Mesenchymal stem cell (in vitro differentiated cells and primary cell): ENCODE results near the gene AGAP6.
"Not testable (repeated sequence)": the region's sequence is repeated elsewhere in the genome, so short reads cannot be mapped to it uniquely, and the experiment has no call there.

ENCODE experiments used
- DNase-seq: peaks from one replicate; pipeline ENCODE4 v3.0.0-alpha.2; 2013
- H2AFZ ChIP-seq: one replicate; pipeline ENCODE4 v1.6.1; 2013; ENCODE audit warnings: low read depth, mild to moderate bottlenecking, control low read depth, inconsistent platforms, low read length, moderate library complexity
- H2AK5ac ChIP-seq: 2 replicates; pipeline ENCODE4 v1.6.1; 2013; ENCODE audit warnings: low read length, moderate library complexity, mild to moderate bottlenecking, inconsistent platforms; ENCODE audit not compliant: severe bottlenecking
- H2BK120ac ChIP-seq: one replicate; pipeline ENCODE4 v1.6.1; 2013; ENCODE audit warnings: low read depth, mild to moderate bottlenecking, inconsistent platforms, low read length, moderate library complexity
- H2BK12ac ChIP-seq, 2 experiments: one replicate each; pipeline ENCODE4 v1.6.1; 2013; ENCODE audit warnings: inconsistent platforms in 2 of 2, low read length in 2 of 2, mild to moderate bottlenecking in 2 of 2, moderate library complexity in 2 of 2, control low read depth in 1 of 2
- H2BK15ac ChIP-seq: one replicate; pipeline ENCODE4 v1.6.1; 2013; ENCODE audit warnings: mild to moderate bottlenecking, low read depth, inconsistent platforms; ENCODE audit not compliant: poor library complexity, severe bottlenecking
- H2BK5ac ChIP-seq: 2 replicates; pipeline ENCODE4 v1.6.1; 2013; ENCODE audit warnings: low read depth, mild to moderate bottlenecking, low read length, control low read depth, inconsistent platforms; ENCODE audit not compliant: poor library complexity, severe bottlenecking
- H3K14ac ChIP-seq, 2 experiments: one replicate each; pipeline ENCODE4 v1.6.1; 2013; ENCODE audit warnings: inconsistent platforms in 2 of 2, low read length in 2 of 2, control low read depth in 1 of 2, mild to moderate bottlenecking in 1 of 2, moderate library complexity in 1 of 2
- H3K18ac ChIP-seq, 2 experiments: one replicate each; pipeline ENCODE4 v1.6.1; 2013; ENCODE audit warnings: inconsistent platforms in 2 of 2, low read length in 2 of 2, control low read depth in 1 of 2, low read depth in 1 of 2, mild to moderate bottlenecking in 1 of 2
- H3K23ac ChIP-seq, 2 experiments: one replicate each; pipeline ENCODE4 v1.6.1; 2013; ENCODE audit warnings: inconsistent platforms in 2 of 2, low read length in 2 of 2, mild to moderate bottlenecking in 2 of 2, moderate library complexity in 2 of 2, control low read depth in 1 of 2
- H3K27ac ChIP-seq: 2 replicates; pipeline ENCODE4 v1.5.1; 2013; ENCODE audit warnings: mild to moderate bottlenecking, moderate library complexity, low read length, control low read depth, inconsistent platforms; ENCODE audit not compliant: poor library complexity, severe bottlenecking
- H3K27me3 ChIP-seq, 2 experiments: 2 replicates each; pipeline versions ENCODE4 v1.6.1 to v1.7.0; 2013; ENCODE audit warnings: low read length in 2 of 2, mild to moderate bottlenecking in 2 of 2, moderate library complexity in 2 of 2, control low read depth in 1 of 2, inconsistent platforms in 1 of 2; ENCODE audit not compliant: control insufficient read depth in 1 of 2, insufficient read depth in 1 of 2
- H3K36me3 ChIP-seq, 2 experiments: 2 replicates each; pipeline versions ENCODE4 v1.6.1 to v1.7.0; 2013; ENCODE audit warnings: low read length in 2 of 2, control low read depth in 1 of 2, inconsistent platforms in 1 of 2, low read depth in 1 of 2, mild to moderate bottlenecking in 1 of 2; ENCODE audit not compliant: insufficient read depth in 2 of 2, control insufficient read depth in 1 of 2
- H3K4ac ChIP-seq, 2 experiments: one replicate each; pipeline ENCODE4 v1.6.1; 2013; ENCODE audit warnings: inconsistent platforms in 2 of 2, low read length in 2 of 2, mild to moderate bottlenecking in 2 of 2, moderate library complexity in 2 of 2, control low read depth in 1 of 2, low read depth in 1 of 2
- H3K4me1 ChIP-seq: 2 replicates; pipeline ENCODE4 v1.6.1; 2013; ENCODE audit warnings: low read depth, low read length, control low read depth; ENCODE audit not compliant: control insufficient read depth, insufficient read depth
- H3K4me2 ChIP-seq: 2 replicates; pipeline ENCODE4 v1.6.1; 2013; ENCODE audit warnings: low read length, mild to moderate bottlenecking, inconsistent platforms; ENCODE audit not compliant: poor library complexity, severe bottlenecking
- H3K4me3 ChIP-seq, 2 experiments: 2 replicates each; pipeline versions ENCODE4 v1.5.1 to v1.7.0; 2013; ENCODE audit warnings: low read length in 2 of 2, mild to moderate bottlenecking in 2 of 2, control low read depth in 1 of 2, low read depth in 1 of 2; ENCODE audit not compliant: insufficient read depth in 1 of 2
- H3K79me1 ChIP-seq: replicated peaks from 2 replicates; pipeline ENCODE4 v1.6.1; 2013; ENCODE audit warnings: mild to moderate bottlenecking, control low read depth, low read length, inconsistent platforms; ENCODE audit not compliant: poor library complexity, severe bottlenecking
- H3K9ac ChIP-seq: 2 replicates; pipeline ENCODE4 v1.7.0; 2013; ENCODE audit warnings: mild to moderate bottlenecking, low read length, moderate library complexity
- H3K9me3 ChIP-seq: 2 replicates; pipeline ENCODE4 v1.7.0; 2013; ENCODE audit warnings: mild to moderate bottlenecking, low read length; ENCODE audit not compliant: control insufficient read depth
- H4K8ac ChIP-seq: one replicate; pipeline ENCODE4 v1.6.1; 2013; ENCODE audit warnings: inconsistent platforms, mild to moderate bottlenecking, low read length, moderate library complexity
- H4K91ac ChIP-seq: one replicate; pipeline ENCODE4 v1.6.1; 2013; ENCODE audit warnings: mild to moderate bottlenecking, low read length, inconsistent platforms
- WGBS: methylation state at CpG from one replicate; pipeline ENCODE4 v1.1.7; 2013; ENCODE audit warnings: mixed read lengths; 5-methylcytosine and 5-hydroxymethylcytosine counted together

Gene AGAP6

GRCh38 chr10:49970331-49970857 is 17.8 kb upstream of the AGAP6 start:
- WGBS = 100% methylated on average over 13 of the region's 37 CpGs

GRCh38 chr10:49971466-49971865 is 16.7 kb upstream of the AGAP6 start:
- not testable (repeated sequence) for H3K4ac ChIP-seq

More at GRCh38 chr10:49970331-49970857, 17.8 kb upstream of the AGAP6 start:
- H3K4me2 ChIP-seq, H2BK120ac ChIP-seq, H2BK15ac ChIP-seq, DNase-seq, H2AFZ ChIP-seq, H3K27ac ChIP-seq, H3K23ac ChIP-seq, H2BK12ac ChIP-seq, H4K8ac ChIP-seq, H2BK5ac ChIP-seq, H3K27me3 ChIP-seq, H2AK5ac ChIP-seq, H3K18ac ChIP-seq, H3K4ac ChIP-seq, H3K4me3 ChIP-seq, H3K36me3 ChIP-seq, H3K9me3 ChIP-seq, H3K79me1 ChIP-seq, H3K14ac ChIP-seq, H4K91ac ChIP-seq, H3K9ac ChIP-seq, H3K4me1 ChIP-seq: not testable (repeated sequence)

GRCh38 chr10:49972094-49972493 is 16.1 kb upstream of the AGAP6 start:
- not testable (repeated sequence) for H4K8ac ChIP-seq, H2AK5ac ChIP-seq, H3K36me3 ChIP-seq, H2BK120ac ChIP-seq, DNase-seq, H3K18ac ChIP-seq, H2BK12ac ChIP-seq, H3K23ac ChIP-seq, H3K4ac ChIP-seq, H3K4me2 ChIP-seq, H3K9me3 ChIP-seq, H3K14ac ChIP-seq, H2BK15ac ChIP-seq, H3K9ac ChIP-seq, H3K27me3 ChIP-seq, H2AFZ ChIP-seq, H2BK5ac ChIP-seq, H3K4me1 ChIP-seq, H3K4me3 ChIP-seq, H4K91ac ChIP-seq, H3K27ac ChIP-seq, H3K79me1 ChIP-seq
- WGBS = no CpG with 5 or more reads among the region's 3 CpGs

More at GRCh38 chr10:49971466-49971865, 16.7 kb upstream of the AGAP6 start:
- not testable (repeated sequence) for H3K36me3 ChIP-seq, H4K91ac ChIP-seq, H3K79me1 ChIP-seq, H3K14ac ChIP-seq, H3K27me3 ChIP-seq, H2BK120ac ChIP-seq, H3K9me3 ChIP-seq, H3K4me3 ChIP-seq, H2BK12ac ChIP-seq, H3K23ac ChIP-seq, H3K18ac ChIP-seq, H2BK15ac ChIP-seq, H3K9ac ChIP-seq, H2AK5ac ChIP-seq, H2AFZ ChIP-seq, DNase-seq, H3K4me1 ChIP-seq, H3K4me2 ChIP-seq, H4K8ac ChIP-seq, H3K27ac ChIP-seq, H2BK5ac ChIP-seq
- no CpG with 5 or more reads among the region's 2 CpGs for WGBS

DNA sequence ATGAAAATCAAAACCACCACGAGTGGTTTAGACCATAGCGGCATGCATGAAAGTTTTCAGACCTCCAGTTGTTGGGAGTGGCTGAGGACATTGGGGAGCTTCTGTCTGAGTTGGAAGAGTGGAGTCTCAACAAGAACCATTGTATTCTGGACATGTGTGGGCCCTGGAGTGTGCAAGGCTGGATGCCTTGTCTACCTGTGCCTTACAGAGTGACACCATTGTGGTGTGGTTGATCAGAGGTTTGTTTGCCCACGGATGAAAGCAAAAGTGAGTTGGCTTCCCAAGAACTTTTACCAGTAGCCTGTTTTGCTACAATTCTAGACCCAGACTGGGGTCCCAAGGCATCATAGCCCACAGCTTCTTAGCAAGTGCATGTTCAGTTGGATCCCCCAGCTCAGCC is 10.4 kb upstream of the AGAP6 start:
- not testable (repeated sequence) for H3K23ac ChIP-seq, DNase-seq, H3K27ac ChIP-seq, H3K4me1 ChIP-seq, H3K79me1 ChIP-seq, H2BK120ac ChIP-seq, H4K91ac ChIP-seq, H3K4me3 ChIP-seq, H3K27me3 ChIP-seq, H4K8ac ChIP-seq, H2BK15ac ChIP-seq, H2AFZ ChIP-seq, H2BK5ac ChIP-seq, H2AK5ac ChIP-seq, H3K4me2 ChIP-seq, H3K9me3 ChIP-seq, H3K36me3 ChIP-seq, H3K4ac ChIP-seq, H3K18ac ChIP-seq, H3K9ac ChIP-seq, H3K14ac ChIP-seq, H2BK12ac ChIP-seq
- 100% methylated on average over 2 of the region's 3 CpGs for WGBS
